ENCODE measurements around the gene UBA5.
"Not testable (repeated sequence)": the region's sequence is repeated elsewhere in the genome, so short reads cannot be mapped to it uniquely, and the experiment has no call there.

Gene UBA5

GRCh38 chr3:132629928-132630327, 30.2 kb upstream of the UBA5 start:
- Histone ChIP-seq H3K9me3 (ENCODE audit: control insufficient read depth, insufficient read depth, low read length) (no peaks in the 10 kb centered on the region), H3K4me3 (ENCODE audit: low read length) (no peak overlapping the region), H3K4me1 (ENCODE audit: control insufficient read depth, insufficient read depth, low read length) (no peaks in the 10 kb centered on the region), H3K27me3 (ENCODE audit: control insufficient read depth, insufficient read depth, low read length) (no peaks in the 10 kb centered on the region), H3K27ac (ENCODE audit: low read length) (no peak overlapping the region), H3K36me3 (ENCODE audit: control insufficient read depth, insufficient read depth, low read length) (no peaks in the 10 kb centered on the region)
- DNase-seq (ENCODE audit: low read depth, low spot score), result no peak
- 100% methylated on average over 1 of the region's 1 CpG for WGBS (ENCODE audit: insufficient coverage, insufficient read length)

- Histone ChIP-seq H3K36me3 (ENCODE audit: control insufficient read depth, insufficient read depth, low read length) (no peaks in the 10 kb centered on the region), H3K9me3 (ENCODE audit: control insufficient read depth, insufficient read depth, low read length) (no peaks in the 10 kb centered on the region), H3K27me3 (ENCODE audit: control insufficient read depth, insufficient read depth, low read length) (no peaks in the 10 kb centered on the region), H3K4me3 (ENCODE audit: low read length) (no peak overlapping the region), H3K27ac (ENCODE audit: low read length) (no peak overlapping the region), H3K4me1 (ENCODE audit: control insufficient read depth, insufficient read depth, low read length) (no peaks in the 10 kb centered on the region)
- no peak for DNase-seq (ENCODE audit: low read depth, low spot score)
- no CpG with 5 or more reads among the region's 7 CpGs for WGBS (ENCODE audit: insufficient coverage, insufficient read length)
Measured at GRCh38 chr3:132630612-132631011, 29.5 kb upstream of the UBA5 start.

- Histone ChIP-seq H3K27me3 (ENCODE audit: control insufficient read depth, insufficient read depth, low read length) (no peaks in the 10 kb centered on the region), H3K4me3 (ENCODE audit: low read length) (no peak overlapping the region), H3K9me3 (ENCODE audit: control insufficient read depth, insufficient read depth, low read length) (no peaks in the 10 kb centered on the region), H3K4me1 (ENCODE audit: control insufficient read depth, insufficient read depth, low read length) (no peaks in the 10 kb centered on the region), H3K36me3 (ENCODE audit: control insufficient read depth, insufficient read depth, low read length) (no peaks in the 10 kb centered on the region), H3K27ac (ENCODE audit: low read length) (no peak overlapping the region)
- no peak for DNase-seq (ENCODE audit: low read depth, low spot score)
Measured at GRCh38 chr3:132635052-132635451, 25.1 kb upstream of the UBA5 start.

DNA sequence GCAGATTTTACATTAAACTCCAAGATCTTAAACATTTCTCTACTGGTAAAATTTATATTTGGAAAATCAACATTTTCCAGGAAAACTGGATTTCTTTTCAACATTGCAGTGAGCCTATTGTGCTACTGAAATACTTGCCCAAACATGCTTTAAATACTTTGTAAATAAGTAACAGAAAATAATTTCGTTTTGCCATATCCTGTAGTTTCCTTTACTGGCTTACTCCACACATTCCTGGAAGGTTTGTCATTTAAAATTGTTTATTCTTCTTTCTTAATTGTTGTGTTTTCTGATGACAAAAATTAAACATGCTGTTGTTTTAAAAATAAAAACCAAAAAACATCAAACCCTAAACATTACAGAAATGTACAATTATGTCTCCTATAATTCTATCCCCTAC, 22.5 kb upstream of the UBA5 start:
- Histone ChIP-seq H3K4me3 (ENCODE audit: low read length) (no peak overlapping the region), H3K36me3 (ENCODE audit: control insufficient read depth, insufficient read depth, low read length) (no peaks in the 10 kb centered on the region)
- no CpG with 5 or more reads among the region's 1 CpG for WGBS (ENCODE audit: insufficient coverage, insufficient read length)

DNA sequence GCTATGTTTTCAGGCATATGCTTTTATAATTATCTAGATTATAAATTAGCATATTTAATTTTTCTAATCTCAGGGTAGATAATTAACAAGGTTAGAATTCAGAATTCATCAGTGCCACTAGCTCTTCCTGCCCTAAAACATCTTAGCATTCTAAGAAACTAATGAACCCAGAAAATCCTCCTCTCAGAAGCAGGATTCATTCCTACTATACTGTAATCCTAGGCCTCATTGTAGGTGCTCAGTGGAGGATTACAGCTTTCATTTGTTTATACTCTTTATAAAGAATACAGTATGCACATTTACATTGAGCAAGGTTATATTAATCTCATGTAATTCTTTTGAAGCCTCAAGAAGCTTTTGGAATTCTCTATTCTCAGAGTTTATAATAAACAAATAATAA, 21.4 kb upstream of the UBA5 start:
- Histone ChIP-seq H3K36me3 (ENCODE audit: control insufficient read depth, insufficient read depth, low read length) (no peaks in the 10 kb centered on the region), H3K9me3 (ENCODE audit: control insufficient read depth, insufficient read depth, low read length) (no peaks in the 10 kb centered on the region), H3K27ac (ENCODE audit: low read length) (no peak overlapping the region), H3K4me1 (ENCODE audit: control insufficient read depth, insufficient read depth, low read length) (no peaks in the 10 kb centered on the region), H3K4me3 (ENCODE audit: low read length) (no peak overlapping the region), H3K27me3 (ENCODE audit: control insufficient read depth, insufficient read depth, low read length) (no peaks in the 10 kb centered on the region)
- no peak for DNase-seq (ENCODE audit: low read depth, low spot score)

More for the DNA sequence above, 22.5 kb upstream of the UBA5 start:
- Histone ChIP-seq H3K27me3 (ENCODE audit: control insufficient read depth, insufficient read depth, low read length) (no peaks in the 10 kb centered on the region), H3K4me1 (ENCODE audit: control insufficient read depth, insufficient read depth, low read length) (no peaks in the 10 kb centered on the region), H3K9me3 (ENCODE audit: control insufficient read depth, insufficient read depth, low read length) (no peaks in the 10 kb centered on the region), H3K27ac (ENCODE audit: low read length) (no peak overlapping the region)
- DNase-seq (ENCODE audit: low read depth, low spot score), result no peak

DNA sequence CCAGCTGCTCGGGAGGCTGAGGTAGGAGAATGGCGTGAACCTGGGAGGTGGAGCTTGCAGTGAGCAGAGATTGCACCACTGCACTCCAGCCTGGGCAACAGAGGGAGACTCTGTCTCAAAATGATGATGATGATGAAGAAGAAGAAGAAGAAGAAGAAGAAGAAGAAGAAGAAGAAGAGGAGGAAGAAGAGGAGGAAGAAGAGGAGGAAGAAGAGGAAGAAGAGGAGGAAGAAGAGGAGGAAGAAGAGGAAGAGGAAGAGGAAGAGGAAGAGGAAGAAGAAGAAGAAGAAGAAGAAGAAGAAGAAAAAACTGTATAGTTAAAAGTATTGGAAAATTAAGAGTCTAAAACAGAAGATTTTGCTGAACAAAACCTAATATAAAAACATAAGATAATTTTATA, 18.7 kb upstream of the UBA5 start:
- no CpG with 5 or more reads among the region's 2 CpGs for WGBS (ENCODE audit: insufficient coverage, insufficient read length)
- H3K9me3 ChIP-seq (ENCODE audit: control insufficient read depth, insufficient read depth, low read length); H3K27ac ChIP-seq (ENCODE audit: low read length); H3K4me3 ChIP-seq (ENCODE audit: low read length); H3K4me1 ChIP-seq (ENCODE audit: control insufficient read depth, insufficient read depth, low read length); H3K27me3 ChIP-seq (ENCODE audit: control insufficient read depth, insufficient read depth, low read length); DNase-seq (ENCODE audit: low read depth, low spot score); H3K36me3 ChIP-seq (ENCODE audit: control insufficient read depth, insufficient read depth, low read length): not testable (repeated sequence)

- Histone ChIP-seq H3K4me3 (ENCODE audit: low read length) (no peak overlapping the region), H3K4me1 (ENCODE audit: control insufficient read depth, insufficient read depth, low read length) (no peaks in the 10 kb centered on the region), H3K27ac (ENCODE audit: low read length) (no peak overlapping the region), H3K27me3 (ENCODE audit: control insufficient read depth, insufficient read depth, low read length) (no peaks in the 10 kb centered on the region), H3K9me3 (ENCODE audit: control insufficient read depth, insufficient read depth, low read length) (no peaks in the 10 kb centered on the region), H3K36me3 (ENCODE audit: control insufficient read depth, insufficient read depth, low read length) (no peaks in the 10 kb centered on the region)
- no peak for DNase-seq (ENCODE audit: low read depth, low spot score)
- WGBS (ENCODE audit: insufficient coverage, insufficient read length), result no CpG with 5 or more reads among the region's 5 CpGs
Measured at GRCh38 chr3:132641837-132642538, 18.1 kb upstream of the UBA5 start.

GRCh38 chr3:132642539-132642847, 17.6 kb upstream of the UBA5 start:
- no peak overlapping the region for H3K27ac ChIP-seq (ENCODE audit: low read length)
- H3K4me3 ChIP-seq (ENCODE audit: low read length), result no peak overlapping the region
- WGBS (ENCODE audit: insufficient coverage, insufficient read length), result no CpG with 5 or more reads among the region's 2 CpGs
- no peaks in the 10 kb centered on the region for H3K9me3 ChIP-seq (ENCODE audit: control insufficient read depth, insufficient read depth, low read length)
- DNase-seq (ENCODE audit: low read depth, low spot score), result no peak
- H3K27me3 ChIP-seq (ENCODE audit: control insufficient read depth, insufficient read depth, low read length), result no peaks in the 10 kb centered on the region
- no peaks in the 10 kb centered on the region for H3K4me1 ChIP-seq (ENCODE audit: control insufficient read depth, insufficient read depth, low read length)
- H3K36me3 ChIP-seq (ENCODE audit: control insufficient read depth, insufficient read depth, low read length), result no peaks in the 10 kb centered on the region

DNA sequence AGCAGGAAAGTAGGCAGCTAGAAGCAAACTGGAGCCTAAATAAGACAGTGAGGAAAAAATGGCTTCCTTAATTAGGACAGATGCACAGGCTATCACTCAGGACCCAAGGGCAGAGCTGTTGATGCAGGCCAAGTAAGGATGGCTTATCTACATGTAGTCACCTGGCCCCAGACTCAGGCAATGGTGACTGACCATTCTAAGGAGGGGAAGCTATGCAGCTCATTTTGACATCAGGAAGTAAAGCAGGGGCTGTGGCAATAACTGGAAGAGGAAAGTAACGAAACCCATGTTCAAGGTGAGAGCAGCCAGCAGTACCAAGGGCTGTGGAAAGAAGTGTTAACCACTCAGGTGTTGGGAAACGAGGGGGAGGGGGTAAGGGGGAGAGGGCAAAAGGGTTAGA, 16.8 kb upstream of the UBA5 start:
- H3K27me3 ChIP-seq (ENCODE audit: control insufficient read depth, insufficient read depth, low read length), result no peaks in the 10 kb centered on the region
- WGBS (ENCODE audit: insufficient coverage, insufficient read length), result no CpG with 5 or more reads among the region's 2 CpGs
- no peak for DNase-seq (ENCODE audit: low read depth, low spot score)
- no peak overlapping the region for H3K27ac ChIP-seq (ENCODE audit: low read length)
- no peaks in the 10 kb centered on the region for H3K36me3 ChIP-seq (ENCODE audit: control insufficient read depth, insufficient read depth, low read length)
- H3K9me3 ChIP-seq (ENCODE audit: control insufficient read depth, insufficient read depth, low read length), result no peaks in the 10 kb centered on the region
- H3K4me3 ChIP-seq (ENCODE audit: low read length), result no peak overlapping the region
- no peaks in the 10 kb centered on the region for H3K4me1 ChIP-seq (ENCODE audit: control insufficient read depth, insufficient read depth, low read length)

GRCh38 chr3:132645058-132645457, 15.1 kb upstream of the UBA5 start:
- Histone ChIP-seq H3K36me3 (ENCODE audit: control insufficient read depth, insufficient read depth, low read length) (no peaks in the 10 kb centered on the region), H3K9me3 (ENCODE audit: control insufficient read depth, insufficient read depth, low read length) (no peaks in the 10 kb centered on the region), H3K4me1 (ENCODE audit: control insufficient read depth, insufficient read depth, low read length) (no peaks in the 10 kb centered on the region), H3K27me3 (ENCODE audit: control insufficient read depth, insufficient read depth, low read length) (no peaks in the 10 kb centered on the region), H3K4me3 (ENCODE audit: low read length) (no peak overlapping the region), H3K27ac (ENCODE audit: low read length) (no peak overlapping the region)
- WGBS (ENCODE audit: insufficient coverage, insufficient read length), result no CpG with 5 or more reads among the region's 1 CpG
- no peak for DNase-seq (ENCODE audit: low read depth, low spot score)

DNA sequence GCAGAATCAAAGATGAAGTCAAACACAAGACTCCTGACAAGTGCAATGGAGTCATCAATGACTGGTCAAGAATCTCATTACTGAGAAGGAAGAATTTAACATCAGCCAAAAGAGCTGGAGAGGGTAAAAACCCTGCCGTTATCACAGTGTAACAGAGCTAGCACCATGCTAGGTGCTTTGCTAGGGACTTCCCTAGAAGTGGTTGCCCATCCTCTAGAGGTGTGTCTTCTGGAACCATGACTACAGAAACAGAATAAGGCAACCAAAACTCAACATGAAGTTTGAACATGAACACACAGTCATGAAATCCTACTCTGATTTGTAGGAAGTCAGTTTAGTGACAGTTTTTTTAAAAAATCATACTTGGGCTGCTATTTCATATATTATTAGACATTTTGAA, 10.0 kb upstream of the UBA5 start:
- no peak for DNase-seq (ENCODE audit: low read depth, low spot score)
- Histone ChIP-seq H3K9me3 (ENCODE audit: control insufficient read depth, insufficient read depth, low read length) (no peaks in the 10 kb centered on the region), H3K27me3 (ENCODE audit: control insufficient read depth, insufficient read depth, low read length) (no peaks in the 10 kb centered on the region), H3K27ac (ENCODE audit: low read length) (no peak overlapping the region), H3K4me3 (ENCODE audit: low read length) (no peak overlapping the region), H3K36me3 (ENCODE audit: control insufficient read depth, insufficient read depth, low read length) (no peaks in the 10 kb centered on the region), H3K4me1 (ENCODE audit: control insufficient read depth, insufficient read depth, low read length) (no peaks in the 10 kb centered on the region)
- no CpG with 5 or more reads among the region's 1 CpG for WGBS (ENCODE audit: insufficient coverage, insufficient read length)
